IMR-90 (cell line): ENCODE data around the gene CCDC51. TPM values are rescaled to one million over a fixed set of nuclear protein-coding genes. Genes with fewer than 3 reads are reported as not detected.

Experiments used
- ATAC-seq: fragments of 200-7000 bp; cut with Tn5 transposase; 2 replicates; pipeline ENCODE4 v1.9.1; 2020; ENCODE audit warnings: low read depth, mild to moderate bottlenecking, moderate library complexity
- BruUV-seq: library from RNA; stranded (reverse); fragments of 400-500 nt; replicated peaks from 2 replicates; lab custom pipeline; 2021; lab: Mats Ljungman, UMichigan
- CTCF ChIA-PET: fragments of 300-600 bp; formaldehyde crosslinking; extraction: SDS; loops from one replicate; lab custom pipeline; 2021; ENCODE audit warnings: antibody characterized with exemption; lab: Yijun Ruan, JAX
- POLR2A ChIA-PET: fragments of 300-600 bp; sonication (Branson Sonifier 250); formaldehyde crosslinking; loops from one replicate; lab custom pipeline; 2022; ENCODE audit warnings: antibody characterized with exemption; ENCODE audit not compliant: unreplicated experiment; lab: Charles Lee
- DNase-seq: peaks from one replicate; pipeline ENCODE4 v3.0.0; 2013
- H2AFZ ChIP-seq: replicated peaks from 2 replicates; pipeline ENCODE3; 2013; ENCODE audit warnings: low read length, mild to moderate bottlenecking; ENCODE audit not compliant: poor library complexity
- H2AK5ac ChIP-seq: 2 replicates; pipeline ENCODE4 v1.6.1; 2013; ENCODE audit warnings: low read depth, low read length, inconsistent platforms
- H2AK9ac ChIP-seq: replicated peaks from 2 replicates; pipeline ENCODE3; 2013; ENCODE audit warnings: mild to moderate bottlenecking, low read depth, low read length, moderate library complexity; ENCODE audit not compliant: poor library complexity
- H2BK120ac ChIP-seq: 2 replicates; pipeline ENCODE4 v1.6.1; 2013; ENCODE audit warnings: low read depth, low read length, inconsistent platforms
- H2BK15ac ChIP-seq: 3 replicates; pipeline ENCODE4 v1.6.1; 2013; ENCODE audit warnings: low read depth, low read length, inconsistent platforms
- H2BK20ac ChIP-seq: 2 replicates; pipeline ENCODE4 v1.6.1; 2013; ENCODE audit warnings: low read depth, mild to moderate bottlenecking, inconsistent platforms, low read length, moderate library complexity
- H2BK5ac ChIP-seq: 2 replicates; pipeline ENCODE4 v1.6.1; 2013; ENCODE audit warnings: mild to moderate bottlenecking, low read depth, low read length, inconsistent platforms; ENCODE audit not compliant: poor library complexity, severe bottlenecking
- H3K14ac ChIP-seq: replicated peaks from 2 replicates; pipeline ENCODE4 v1.6.1; 2013; ENCODE audit warnings: low read depth, low read length, inconsistent platforms
- H3K18ac ChIP-seq: 2 replicates; pipeline ENCODE4 v1.6.1; 2013; ENCODE audit warnings: low read depth, low read length, control low read depth
- H3K23ac ChIP-seq: 2 replicates; pipeline ENCODE4 v1.6.1; 2013; ENCODE audit warnings: low read depth, low read length, inconsistent platforms
- H3K27ac ChIP-seq: 2 replicates; pipeline ENCODE4 v1.5.1; 2013; ENCODE audit warnings: mild to moderate bottlenecking, control low read depth, low read length; ENCODE audit not compliant: insufficient read depth
- H3K27me3 ChIP-seq: 2 replicates; pipeline ENCODE4 v1.6.1; 2013; ENCODE audit warnings: low read length; ENCODE audit not compliant: control insufficient read depth, insufficient read depth
- H3K36me3 ChIP-seq: 2 replicates; pipeline ENCODE4 v1.6.1; 2013; ENCODE audit warnings: low read length, mixed read lengths; ENCODE audit not compliant: control insufficient read depth, insufficient read depth
- H3K4ac ChIP-seq: 2 replicates; pipeline ENCODE4 v1.6.1; 2013; ENCODE audit warnings: low read depth, low read length, inconsistent platforms
- H3K4me1 ChIP-seq: 2 replicates; pipeline ENCODE4 v1.6.1; 2013; ENCODE audit warnings: low read length, mixed read lengths; ENCODE audit not compliant: control insufficient read depth, insufficient read depth
- H3K4me2 ChIP-seq: 2 replicates; pipeline ENCODE4 v1.6.1; 2013; ENCODE audit warnings: low read depth, mild to moderate bottlenecking, control low read depth, low read length, moderate library complexity
- H3K4me3 ChIP-seq: 2 replicates; pipeline ENCODE4 v1.5.1; 2013; ENCODE audit warnings: low read depth, mild to moderate bottlenecking, control low read depth, low read length, moderate library complexity; ENCODE audit not compliant: insufficient read depth
- H3K56ac ChIP-seq: 2 replicates; pipeline ENCODE4 v1.6.1; 2013; ENCODE audit warnings: low read length, inconsistent platforms; ENCODE audit not compliant: insufficient read depth; ENCODE audit errors: extremely low read depth
- H3K79me1 ChIP-seq, 2 experiments: 2 replicates each; pipeline ENCODE4 v1.6.1; 2013; ENCODE audit warnings: low read length in 2 of 2, inconsistent platforms in 1 of 2, low read depth in 1 of 2
- H3K9ac ChIP-seq: 2 replicates; pipeline ENCODE4 v1.6.1; 2013; ENCODE audit warnings: low read depth, low read length, control low read depth
- H3K9me1 ChIP-seq: 2 replicates; pipeline ENCODE4 v1.6.1; 2013; ENCODE audit warnings: low read length, inconsistent platforms; ENCODE audit not compliant: insufficient read depth
- H3K9me3 ChIP-seq: 2 replicates; pipeline ENCODE4 v1.6.1; 2013; ENCODE audit warnings: low read length; ENCODE audit not compliant: control insufficient read depth, insufficient read depth
- H4K20me1 ChIP-seq: 2 replicates; pipeline ENCODE4 v1.6.1; 2013; ENCODE audit warnings: low read length, inconsistent platforms; ENCODE audit not compliant: insufficient read depth
- H4K5ac ChIP-seq: 2 replicates; pipeline ENCODE4 v1.6.1; 2013; ENCODE audit warnings: mild to moderate bottlenecking, low read depth, low read length, control low read depth
- H4K8ac ChIP-seq, 2 experiments: 2 replicates each; pipeline ENCODE4 v1.6.1; 2013; ENCODE audit warnings: low read depth in 2 of 2, low read length in 2 of 2, control low read depth in 1 of 2, inconsistent platforms in 1 of 2
- H4K91ac ChIP-seq: 2 replicates; pipeline ENCODE4 v1.6.1; 2013; ENCODE audit warnings: low read depth, low read length, inconsistent platforms; ENCODE audit not compliant: insufficient read depth
- CHD1 ChIP-seq: IDR thresholded peaks from 2 replicates; pipeline ENCODE4 v1.6.1; 2012; ENCODE audit warnings: low read depth, low read length, improper control_type of control experiment
- FOS ChIP-seq: fragments of 150-350 bp; IDR thresholded peaks from 2 replicates; pipeline ENCODE4 v1.6.1; 2016; ENCODE audit warnings: low read depth, low read length
- MXI1 ChIP-seq: IDR thresholded peaks from 2 replicates; pipeline ENCODE4 v1.6.1; 2012; ENCODE audit warnings: low read depth, mild to moderate bottlenecking, low read length, moderate library complexity, borderline replicate concordance
- POLR2A ChIP-seq: IDR thresholded peaks from 2 replicates; pipeline ENCODE4 v1.6.1; 2012; ENCODE audit warnings: mild to moderate bottlenecking, low read depth, low read length
- RCOR1 ChIP-seq: IDR thresholded peaks from 2 replicates; pipeline ENCODE4 v1.6.1; 2012; ENCODE audit warnings: mild to moderate bottlenecking, low read length, improper control_type of control experiment; ENCODE audit not compliant: insufficient replicate concordance
- RFX5 ChIP-seq: IDR thresholded peaks from 2 replicates; pipeline ENCODE4 v1.8.0; 2012; ENCODE audit warnings: low read depth, mild to moderate bottlenecking, low read length, moderate library complexity
- USF2 ChIP-seq: fragments of 150-350 bp; IDR thresholded peaks from 2 replicates; pipeline ENCODE4 v1.6.1; 2017; ENCODE audit warnings: mild to moderate bottlenecking, antibody characterized with exemption, low read length, low read depth
- WGBS, 2 experiments: methylation state at CpG; one replicate each; pipeline versions ENCODE4 v1.1.5 to v1.1.7; 2013; ENCODE audit warnings: missing lambda C conversion rate in 2 of 2; ENCODE audit not compliant: insufficient read length in 1 of 2; ENCODE audit errors: extremely low coverage in 2 of 2; 5-methylcytosine and 5-hydroxymethylcytosine counted together
- dilution Hi-C: fragments of 300-500 bp; cut with HindIII; formaldehyde crosslinking; loops from one replicate; pipeline ENCODE4 v1.14.3; 2018; ENCODE audit warnings: low sequenced_read_pairs; ENCODE audit not compliant: unreplicated experiment
- in situ Hi-C: fragments of 300-500 bp; cut with MboI; formaldehyde crosslinking; loops from 3 replicates; pipeline ENCODE4 v1.14.3; 2019; ENCODE audit warnings: low sequenced_read_pairs, inconsistent platforms, mixed read lengths
- intact Hi-C: fragments of 100-400 bp; cut with micrococcal nuclease; formaldehyde crosslinking; loops from 2 replicates; pipeline ENCODE4 v1.10.0; 2022
- polyA plus RNA-seq, 3 experiments: library from polyadenylated mRNA; depleted of rRNA; stranded (reverse); fragments of >200 nt; gene quantifications; 2 replicates each; pipeline ENCODE4 v1.2.3, GENCODE V29; 2012; ENCODE audit warnings: low replicate concordance in 1 of 3
- total RNA-seq: library from RNA; depleted of rRNA; stranded (reverse); fragments of >200 nt; gene quantifications from 2 replicates; pipeline ENCODE4 v1.2.3, GENCODE V29; 2012

Gene CCDC51
- total and polyA plus RNA-seq, 2 of the 4 experiments (the other 2 are of a cell fraction) = 11.0 to 16.1 TPM

- no peaks in the 10 kb centered on the region for H4K20me1 ChIP-seq
- DNase-seq (no peak), ATAC-seq (no peak)
- 100% methylated on average over 2 of the region's 15 CpGs; no CpG with 5 or more reads in 1 of the 2 experiments for WGBS, 2 experiments
- H3K9ac ChIP-seq = no peak overlapping the region
- peak overlapping the region; percentile 91; the same call in 1 of the 2 replicates for H3K4ac ChIP-seq
- no peak overlapping the region for H2AK9ac ChIP-seq
- no peak overlapping the region for H3K56ac ChIP-seq
- no peaks in the 10 kb centered on the region for H3K27me3 ChIP-seq
- no peak overlapping the region for H2BK5ac ChIP-seq
- POLR2A ChIA-PET = interaction anchor here (0.7 kb wide), 1 partner anchor 11 kb away, joined by 3 read pairs; no protein-coding TSS in a partner anchor
- H4K8ac ChIP-seq = no peak overlapping the region
- H4K5ac ChIP-seq = no peak overlapping the region
- H3K9me1 ChIP-seq = peaks cover 7% of the 10 kb centered on the region; the same call in 1 of the 2 replicates
- in situ Hi-C loops (loop anchor here (5.0 kb wide), 1 partner anchor 34 kb away; no protein-coding TSS in a partner anchor), dilution Hi-C loops (no loop called here), intact Hi-C loops (no loop called here)
- H3K79me1 ChIP-seq = no peaks in the 10 kb centered on the region
- no peak overlapping the region for H3K4me3 ChIP-seq
- no TSS peak for BruUV-seq
- H2BK20ac ChIP-seq = no peak overlapping the region; the same call in 1 of the 2 replicates
- H3K18ac ChIP-seq = no peak overlapping the region
- H3K4me1 ChIP-seq = peaks cover 7% of the 10 kb centered on the region
- H3K9me3 ChIP-seq = no peaks in the 10 kb centered on the region
- no peak overlapping the region for H3K23ac ChIP-seq
- CTCF ChIA-PET = no interaction called here
- TF ChIP-seq RFX5 = no peak
- no peak for TF ChIP-seq MXI1
- no peak for TF ChIP-seq POLR2A
- TF ChIP-seq CHD1 = no peak
- TF ChIP-seq USF2 = no peak
- no peak for TF ChIP-seq RCOR1
- no peak for TF ChIP-seq FOS
- no peak overlapping the region; the same call in 2 of the 3 replicates for H2BK15ac ChIP-seq
- no peak overlapping the region; the same call in 1 of the 2 replicates for H4K91ac ChIP-seq
- H3K27ac ChIP-seq = no peak overlapping the region
- no peak overlapping the region for H3K14ac ChIP-seq
- H2BK120ac ChIP-seq = no peak overlapping the region
- no peak overlapping the region for H2AFZ ChIP-seq
- H3K36me3 ChIP-seq = peaks cover 39% of the 10 kb centered on the region; the same call in 1 of the 2 replicates
- no peak overlapping the region for H3K4me2 ChIP-seq
- no peak overlapping the region for H2AK5ac ChIP-seq
These were observed 36.1 kb downstream of the CCDC51 start for GRCh38 chr3:48403533-48404439.
